ENCODE measurements around the gene CELA2A.

CELA2A gene

DNA sequence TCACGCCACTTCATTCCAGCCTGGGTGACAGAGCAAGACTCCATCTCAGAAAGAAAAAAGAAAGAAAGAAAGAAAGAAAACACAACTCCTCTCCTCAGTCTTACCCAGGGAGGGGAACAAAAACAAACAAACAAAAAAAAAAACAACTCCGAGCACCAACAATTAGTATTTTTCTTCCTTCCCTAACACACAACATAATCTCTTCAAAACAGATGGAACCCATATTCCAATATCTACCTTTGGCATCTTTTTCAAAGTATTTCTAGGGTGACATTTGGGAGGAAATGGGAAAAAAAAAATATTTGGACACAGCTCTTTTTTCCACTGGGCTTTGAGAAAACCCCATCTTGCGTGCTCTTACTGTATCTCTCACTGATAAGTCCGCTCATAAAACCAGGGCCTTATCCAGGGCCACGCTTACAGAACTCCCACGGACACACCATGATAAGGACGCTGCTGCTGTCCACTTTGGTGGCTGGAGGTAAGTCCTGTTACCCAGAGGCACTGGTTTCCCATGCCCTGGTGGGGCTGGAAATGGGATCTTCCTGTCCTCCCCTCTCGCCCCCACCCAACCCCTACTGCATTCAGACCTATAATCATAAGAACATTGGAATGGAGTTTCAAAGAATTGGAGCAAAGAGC is at the start of gene CELA2A:
Gene CELA2A, plus strand, starts transcription at position 420 of the 642 bp plus-strand sequence. Its CDS starts 22 bp downstream, at position 442.
- no peak for DNase-seq

DNA sequence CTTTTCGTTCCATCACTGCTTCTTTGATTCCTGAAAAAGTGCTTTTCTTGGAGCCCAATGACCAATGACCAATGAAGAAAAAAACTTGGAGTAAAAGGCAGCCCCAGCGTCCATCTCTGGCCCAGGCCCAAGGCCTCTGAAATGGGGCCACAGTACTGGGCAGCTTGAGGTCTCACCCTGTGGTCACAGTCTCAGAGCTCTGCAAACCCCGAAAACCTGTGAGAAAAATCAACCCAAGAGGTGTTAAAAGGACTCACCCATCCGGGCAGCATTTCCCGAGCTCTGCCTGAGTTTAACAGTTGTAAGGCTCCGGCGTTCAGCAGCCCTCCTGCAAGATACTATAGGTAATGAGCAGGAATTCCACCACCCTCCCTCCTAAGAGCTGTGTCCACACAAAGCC is 49.0 kb upstream of the CELA2A start:
- no peak for DNase-seq

DNA sequence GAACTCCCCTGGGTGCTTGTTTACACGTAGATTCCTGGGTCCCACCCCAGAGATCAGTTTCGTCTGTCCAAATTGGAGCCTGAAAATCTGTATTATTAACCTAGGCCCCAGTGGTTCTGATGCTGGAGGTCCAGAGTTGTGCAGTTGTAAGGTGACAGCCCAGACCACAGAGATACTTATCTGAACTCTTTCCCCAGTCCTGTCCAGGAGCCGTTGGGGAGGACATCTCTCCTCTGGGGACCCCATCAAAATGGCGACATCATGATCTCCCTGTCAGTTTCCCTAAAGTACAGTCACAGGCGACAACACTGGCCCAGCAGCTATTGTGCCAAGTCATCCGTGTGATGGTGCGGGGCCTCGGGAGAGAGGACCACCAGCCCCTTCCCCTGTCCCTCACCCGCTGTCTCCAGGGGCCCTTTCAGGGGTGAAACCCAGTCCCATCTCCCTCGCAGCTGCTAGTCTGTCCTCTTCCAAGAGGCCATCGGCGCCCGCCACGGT is 47.6 kb upstream of the CELA2A start:
- DNase-seq, result no peak

DNA sequence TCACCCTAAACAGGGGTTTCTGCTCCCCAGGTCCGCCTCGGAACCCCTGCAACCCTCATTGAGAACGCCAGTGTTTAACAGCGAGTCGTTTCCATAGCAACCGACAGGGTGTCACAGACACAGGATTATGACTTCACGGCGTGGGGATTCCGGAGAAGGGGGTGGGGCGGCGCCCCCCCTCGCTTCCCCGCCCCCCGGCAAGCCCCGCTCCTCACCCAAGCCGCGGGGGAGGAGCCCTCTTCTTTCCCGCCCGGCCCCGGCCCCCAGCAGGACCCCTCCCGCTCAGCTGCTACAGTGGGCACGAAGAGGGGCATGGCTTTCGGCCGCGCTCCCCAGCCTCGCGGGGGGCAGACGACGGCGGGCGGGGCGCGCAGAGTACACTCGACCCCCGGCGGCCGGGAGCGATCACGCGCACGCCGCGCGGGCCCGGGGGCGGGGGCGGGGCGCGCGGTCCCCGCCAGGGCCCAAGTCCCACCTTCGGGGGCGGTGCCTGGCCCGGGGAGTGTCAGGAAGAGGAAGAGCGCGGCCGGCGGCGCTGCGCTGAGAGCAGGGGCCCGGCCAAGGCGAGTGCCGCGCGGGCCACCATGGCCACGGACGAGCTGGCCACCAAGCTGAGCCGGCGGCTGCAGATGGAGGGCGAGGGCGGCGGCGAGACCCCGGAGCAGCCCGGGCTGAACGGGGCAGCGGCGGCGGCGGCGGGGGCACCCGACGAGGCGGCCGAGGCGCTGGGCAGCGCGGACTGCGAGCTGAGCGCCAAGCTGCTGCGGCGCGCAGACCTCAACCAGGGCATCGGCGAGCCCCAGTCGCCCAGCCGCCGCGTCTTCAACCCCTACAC is 46.9 kb upstream of the CELA2A start, which contains the start of gene EFHD2:
Gene EFHD2, plus strand, starts transcription at position 501 of the 835 bp plus-strand sequence. Its CDS starts 84 bp downstream, at position 585.
- peak; percentile 94 for DNase-seq

DNA sequence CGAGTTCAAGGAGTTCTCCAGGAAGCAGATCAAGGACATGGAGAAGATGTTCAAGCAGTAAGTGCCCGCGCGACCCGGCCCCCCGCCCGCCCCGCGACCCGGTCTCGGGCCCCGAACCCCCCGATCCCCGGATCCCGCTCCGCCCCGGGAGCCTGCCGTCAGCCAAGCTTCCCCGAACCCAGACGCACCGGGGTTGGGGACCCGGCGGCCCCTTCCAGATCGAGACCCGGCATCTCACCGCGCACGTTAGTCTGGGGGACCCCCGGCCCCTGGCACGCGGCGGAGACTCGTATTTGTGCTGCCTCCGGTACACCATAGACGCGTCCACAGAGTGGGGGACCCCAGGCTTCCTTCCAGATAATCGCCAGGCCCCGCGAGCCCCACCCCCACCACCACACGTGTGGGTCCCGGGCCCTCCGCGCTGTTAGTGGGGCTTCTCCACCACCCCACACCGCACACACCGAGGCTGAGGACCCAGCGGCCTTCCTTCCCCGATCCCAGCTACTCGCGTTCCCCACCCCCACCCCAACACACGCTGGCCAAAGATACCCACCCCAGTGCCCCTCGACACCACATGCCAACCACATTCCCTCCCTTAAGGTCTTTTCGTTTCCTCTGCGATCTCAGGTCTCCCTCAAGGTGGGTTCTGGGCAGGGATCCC is 46.2 kb upstream of the CELA2A start:
- DNase-seq, result no peak

DNA sequence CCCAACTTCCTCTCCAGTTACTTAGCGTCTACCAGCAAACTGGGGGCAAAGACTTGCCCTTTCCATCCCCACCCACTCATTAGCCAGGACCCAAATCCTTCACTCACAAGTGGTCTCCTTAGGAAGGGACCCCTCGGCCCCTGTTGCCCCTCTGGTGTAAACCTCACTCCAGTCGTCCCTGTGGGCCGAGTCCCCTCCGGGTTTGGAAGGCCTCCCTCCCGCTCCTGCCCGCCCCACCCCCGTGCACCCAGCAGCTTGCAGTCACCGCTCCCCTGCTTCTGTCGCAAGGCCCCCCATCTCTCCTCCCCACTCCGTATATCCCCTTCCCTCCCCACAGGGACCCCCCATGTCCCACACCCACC is 45.7 kb upstream of the CELA2A start:
- DNase-seq, result no peak

DNA sequence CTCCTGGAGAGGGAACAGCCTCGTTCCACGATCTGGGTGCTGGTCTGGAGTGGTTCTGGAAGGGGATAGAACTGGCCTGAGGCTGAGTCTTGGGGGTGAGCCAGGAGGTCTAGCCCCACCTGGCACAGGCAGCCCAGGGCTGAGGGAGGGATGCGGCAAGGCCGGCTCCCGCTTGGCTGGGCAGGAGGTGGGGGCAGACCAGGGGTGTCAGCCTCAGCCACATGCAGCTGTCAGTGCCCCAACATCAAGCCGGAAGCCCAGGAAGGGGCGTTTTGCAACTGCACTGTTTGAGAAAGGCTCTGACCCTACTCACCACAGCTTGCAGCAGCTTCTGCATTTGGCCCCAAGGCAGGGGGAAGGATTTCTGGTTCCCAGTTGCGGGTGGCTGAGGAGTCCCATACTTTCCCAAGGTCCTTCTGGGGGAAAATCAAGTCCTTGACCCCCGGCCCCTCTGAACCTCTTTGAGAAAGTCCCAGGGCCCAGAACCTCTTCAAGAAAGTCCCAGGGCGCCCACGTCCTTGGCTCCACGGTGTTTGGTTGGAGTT is 44.9 kb upstream of the CELA2A start:
- no peak for DNase-seq

DNA sequence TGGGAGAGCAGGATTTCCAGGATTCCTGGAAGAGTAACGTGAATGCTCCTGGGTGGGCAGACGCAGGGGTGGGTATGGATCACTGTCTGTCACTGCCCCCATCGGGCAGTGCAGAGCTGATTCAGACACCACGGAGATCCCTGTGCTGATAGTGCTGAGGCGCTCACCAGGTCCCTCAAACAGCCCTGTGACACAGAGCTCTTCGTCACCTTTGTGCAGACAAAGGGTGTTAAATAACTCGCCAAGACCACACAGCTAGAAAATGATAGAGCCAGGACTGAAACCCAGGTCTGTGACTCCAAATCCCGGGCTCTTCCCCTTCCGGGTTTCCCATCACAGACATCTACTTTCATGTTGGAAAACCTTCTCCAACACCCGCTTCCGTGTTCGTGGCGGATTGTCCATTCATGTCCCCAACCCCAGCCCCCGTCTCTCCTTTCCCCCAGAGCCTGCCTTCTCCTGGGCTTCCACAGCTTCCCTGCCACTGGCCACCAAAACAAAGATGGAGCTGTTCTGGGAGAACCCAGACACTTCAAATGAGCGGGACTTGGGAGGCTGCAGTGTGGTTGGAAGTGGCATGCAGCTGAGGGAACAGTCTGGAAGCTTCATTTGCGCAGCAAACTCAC is 44.2 kb upstream of the CELA2A start:
- no peak for DNase-seq

DNA sequence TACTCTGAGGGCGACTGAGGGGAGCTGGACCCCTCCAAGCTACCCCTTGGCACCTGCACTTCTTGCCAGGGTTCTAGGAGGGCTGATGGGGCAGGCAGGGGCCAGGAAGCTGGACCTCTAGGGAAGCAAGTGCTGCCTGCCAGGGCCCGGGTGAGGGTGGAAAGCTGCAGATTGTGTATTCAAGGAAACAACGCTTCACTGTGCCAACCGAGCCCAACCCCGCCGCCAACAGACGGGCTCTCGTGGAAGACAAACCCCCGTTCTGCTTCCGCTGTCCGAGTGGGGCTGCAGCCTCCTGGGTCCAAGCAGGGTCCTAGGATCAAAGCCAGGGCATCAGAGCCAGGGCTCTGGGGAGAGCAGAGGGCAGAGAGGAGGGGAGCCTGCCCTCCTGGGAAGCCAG is 43.7 kb upstream of the CELA2A start:
- DNase-seq, result no peak

DNA sequence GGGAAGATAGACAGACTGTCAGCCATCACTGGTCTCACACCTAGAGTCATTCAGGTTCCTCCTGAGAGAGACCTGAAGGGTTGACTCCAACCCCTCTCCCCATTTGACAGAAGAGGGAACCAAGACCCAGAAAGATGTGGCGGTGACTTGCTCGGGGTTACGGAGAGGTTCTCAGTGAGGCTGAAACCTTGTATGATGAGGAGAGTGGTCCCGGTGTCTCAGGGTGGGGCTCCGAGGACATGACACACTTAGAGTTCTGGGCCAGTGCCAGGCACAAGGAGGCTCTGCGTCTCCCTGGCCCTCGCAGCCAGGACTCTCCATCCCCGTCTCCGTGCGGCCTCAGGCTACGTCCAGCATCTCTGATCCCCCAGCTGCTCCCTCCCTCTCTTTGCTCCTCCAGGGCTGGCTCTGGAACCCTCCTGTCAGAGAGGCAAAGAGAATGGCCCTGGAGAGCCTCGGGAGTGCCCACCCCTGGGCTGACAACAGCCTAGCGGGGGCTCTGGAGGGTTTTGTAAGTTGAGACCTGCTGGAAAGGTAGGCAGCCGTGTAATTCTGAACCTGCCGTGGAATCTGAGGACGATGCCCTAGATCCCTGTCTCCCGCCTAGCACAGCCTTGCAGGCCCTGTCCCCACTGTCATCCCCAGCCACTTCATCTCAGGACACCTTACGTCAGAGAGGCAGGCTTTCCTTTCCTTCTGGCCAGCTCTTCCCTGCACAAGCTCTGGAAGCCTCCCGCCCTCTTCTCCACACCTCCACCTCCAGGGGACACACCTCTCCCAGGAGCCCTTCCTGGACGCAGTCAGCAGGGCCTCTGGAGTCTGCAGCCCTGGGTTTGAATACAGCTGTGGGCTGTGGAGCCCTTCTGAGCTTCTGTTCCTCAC is 42.7 kb upstream of the CELA2A start:
- no peak for DNase-seq

DNA sequence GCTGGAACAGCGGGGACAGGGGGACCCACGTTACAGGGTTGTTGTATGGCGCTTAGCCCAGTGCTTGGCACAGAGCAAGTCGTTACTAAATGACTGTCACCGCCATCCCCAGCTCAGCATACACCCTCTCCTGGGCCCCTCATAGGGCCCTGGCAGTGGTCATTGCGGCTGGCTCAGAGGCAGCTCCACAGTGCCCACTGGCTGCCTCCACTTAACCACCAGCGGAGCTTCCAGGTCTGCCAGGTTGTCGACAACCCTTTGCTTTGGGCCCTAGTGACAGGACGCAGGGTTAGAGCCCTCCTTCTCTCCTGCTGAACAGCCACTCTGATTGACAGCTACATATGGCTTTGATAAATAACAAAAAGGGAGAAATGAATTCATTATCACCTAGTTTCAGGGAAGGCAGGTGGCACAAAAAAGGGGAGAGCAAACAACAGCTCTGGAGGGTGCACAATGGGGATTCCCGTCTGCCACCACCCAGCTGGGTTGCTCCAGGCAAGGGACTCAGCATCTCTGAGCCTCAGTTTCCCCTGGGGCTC is 42.0 kb upstream of the CELA2A start:
- no peak for DNase-seq

DNA sequence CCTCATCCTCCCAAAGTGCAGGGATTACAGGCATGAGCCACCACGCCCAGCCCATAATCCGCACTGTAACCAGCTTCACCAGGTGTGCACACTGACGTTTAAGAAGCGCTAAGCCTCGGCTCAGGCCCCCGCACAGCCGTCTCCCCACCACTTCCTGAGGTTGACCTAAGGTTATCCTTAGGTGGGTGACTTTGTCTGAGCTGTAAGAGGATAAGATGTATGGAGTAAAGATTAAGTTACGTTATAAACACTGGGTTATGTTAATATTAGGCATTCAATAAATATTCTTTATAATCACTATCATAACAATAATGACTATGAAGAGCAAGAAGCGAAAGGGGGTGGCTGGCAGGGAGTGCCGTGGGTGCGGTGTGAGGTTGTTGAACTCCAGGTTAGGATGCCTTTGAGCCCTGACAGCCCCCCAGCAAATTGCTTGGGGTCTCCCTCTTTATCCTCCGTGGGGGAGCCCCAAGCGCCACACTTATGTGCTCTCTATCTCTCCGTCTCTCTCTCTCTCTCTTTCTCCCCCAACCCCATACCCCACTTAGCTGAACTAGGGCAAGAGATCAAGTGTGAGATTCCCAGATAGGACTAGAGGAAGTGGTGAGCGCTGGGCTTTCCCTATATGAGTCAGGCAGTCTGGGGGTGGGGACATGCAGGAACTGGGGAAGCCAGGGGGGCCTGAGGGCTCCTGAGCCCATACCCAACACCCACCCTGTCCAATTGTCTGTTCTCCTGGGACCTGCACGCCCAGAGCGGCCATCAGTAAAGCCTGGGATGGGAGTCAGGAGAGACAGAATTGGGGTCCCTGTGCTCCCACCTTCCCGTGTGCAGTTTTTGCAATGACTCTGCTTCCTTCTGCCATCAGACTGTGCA is 39.2 kb upstream of the CELA2A start:
- no peak for DNase-seq

DNA sequence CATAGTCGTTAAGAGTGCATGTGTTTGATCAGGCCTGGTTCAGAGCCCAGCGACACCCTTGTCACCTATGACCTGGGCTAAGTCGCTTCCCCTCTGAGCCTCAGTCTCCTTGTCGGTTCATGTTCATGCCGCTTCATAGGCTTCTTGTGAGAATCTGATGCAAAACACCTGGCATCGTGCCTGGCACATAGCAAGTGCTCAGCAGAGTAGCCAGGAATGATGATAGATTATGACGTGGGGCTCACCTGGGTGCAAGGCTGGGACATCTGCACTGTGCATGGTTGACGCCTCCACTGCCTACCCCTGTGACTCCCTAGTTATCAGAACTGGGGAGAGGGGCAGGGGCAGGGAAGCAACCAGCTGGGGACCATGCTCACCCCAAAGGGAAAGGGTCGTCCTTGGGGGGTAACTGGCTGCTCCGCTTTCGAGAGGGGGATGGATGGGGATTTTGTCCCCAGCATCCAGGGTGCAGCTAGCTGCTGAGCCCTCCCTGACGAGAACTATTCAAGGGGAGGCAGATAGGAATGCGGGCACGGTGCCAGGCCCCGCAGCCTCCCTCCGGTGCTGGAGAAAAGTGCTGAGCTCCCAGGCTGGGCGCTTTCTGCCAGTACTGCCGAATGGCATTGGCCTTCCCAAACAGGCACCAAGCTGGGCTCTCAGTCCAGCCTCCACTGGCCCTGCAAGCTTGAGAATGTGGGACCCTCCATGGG is 37.6 kb upstream of the CELA2A start:
- DNase-seq, result no peak

DNA sequence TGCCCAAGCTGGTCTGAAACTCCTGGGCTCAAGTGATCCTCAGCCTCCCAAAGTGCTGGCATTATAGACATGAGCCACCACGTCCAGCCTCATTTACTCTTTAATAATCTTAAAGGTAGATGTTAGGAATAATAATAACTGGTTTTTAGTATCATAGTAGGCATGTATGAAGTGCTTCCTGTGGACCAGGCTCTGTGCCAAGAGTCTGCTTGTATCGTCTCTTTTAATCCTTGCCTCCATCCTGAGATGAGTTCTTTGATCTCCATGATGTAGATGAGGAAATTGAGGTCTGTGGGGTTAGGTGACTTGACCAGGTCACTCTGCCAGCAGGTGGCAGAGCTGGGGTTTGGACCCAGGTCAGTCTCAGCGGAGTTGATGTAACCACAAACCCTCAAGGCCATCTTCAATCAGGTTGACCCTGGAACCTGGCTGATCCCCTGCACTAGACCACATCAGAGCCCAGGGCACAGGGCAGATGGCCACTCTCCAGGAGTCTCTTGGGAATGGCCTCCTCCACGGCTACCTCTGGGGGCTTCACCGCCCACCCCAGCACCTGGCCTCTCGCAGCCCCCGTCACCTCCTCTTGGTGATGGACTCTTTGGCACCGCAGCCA is 35.6 kb upstream of the CELA2A start:
- DNase-seq, result no peak

DNA sequence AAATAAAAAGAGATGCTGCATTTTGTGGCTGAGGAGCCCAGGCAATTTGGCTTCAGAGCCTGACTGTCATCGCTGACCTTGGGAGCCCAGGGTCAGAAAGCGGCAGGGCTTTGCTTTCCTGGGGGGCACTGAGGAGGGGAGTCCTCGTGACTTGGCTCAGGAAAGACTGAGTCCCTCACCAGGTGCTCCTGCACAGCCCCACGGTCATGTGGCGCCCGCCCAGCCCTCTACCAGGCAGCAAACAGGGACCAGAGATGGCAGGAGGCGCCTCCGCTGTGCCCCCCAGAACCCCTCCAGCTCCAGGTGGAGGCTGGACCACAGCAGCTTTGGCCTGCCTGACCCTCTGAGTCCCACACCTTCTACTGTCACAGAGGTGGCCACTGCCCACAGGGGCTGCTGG is 33.7 kb upstream of the CELA2A start:
- DNase-seq, result no peak

DNA sequence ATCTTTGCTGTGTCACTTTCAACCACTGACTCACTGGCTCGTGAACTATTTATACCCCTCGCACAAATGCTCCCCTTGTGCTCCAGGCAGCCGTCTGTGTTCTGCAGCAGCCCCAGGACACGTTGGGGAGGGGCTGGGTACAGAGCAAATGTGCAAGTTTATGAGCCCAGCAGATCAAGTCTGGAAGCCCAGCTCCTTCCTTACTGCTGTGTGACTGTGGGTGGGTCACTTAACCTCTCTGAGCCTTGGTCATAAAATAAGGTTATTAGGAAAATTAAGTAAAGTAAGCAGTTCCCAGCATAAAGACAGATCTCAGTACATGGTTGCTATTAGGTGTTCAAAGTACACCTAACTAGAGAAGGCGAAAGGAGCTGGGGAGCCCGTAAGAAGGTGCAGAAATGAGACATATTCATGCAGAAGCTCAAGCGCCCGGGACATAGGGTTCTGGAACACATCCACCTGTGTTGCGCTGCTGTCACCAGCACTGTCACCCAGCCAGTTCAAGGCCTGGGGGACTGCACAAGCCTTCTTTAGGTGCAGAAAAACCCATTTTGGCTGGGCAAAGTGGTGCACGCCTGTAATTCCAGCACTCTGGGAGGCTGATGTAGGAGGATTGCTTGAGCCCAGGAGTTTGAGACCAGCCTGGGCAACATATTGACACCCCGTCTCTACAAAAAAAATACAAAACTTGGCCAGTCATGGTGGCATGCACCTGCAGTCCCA is 33.0 kb upstream of the CELA2A start:
- DNase-seq, result no peak

DNA sequence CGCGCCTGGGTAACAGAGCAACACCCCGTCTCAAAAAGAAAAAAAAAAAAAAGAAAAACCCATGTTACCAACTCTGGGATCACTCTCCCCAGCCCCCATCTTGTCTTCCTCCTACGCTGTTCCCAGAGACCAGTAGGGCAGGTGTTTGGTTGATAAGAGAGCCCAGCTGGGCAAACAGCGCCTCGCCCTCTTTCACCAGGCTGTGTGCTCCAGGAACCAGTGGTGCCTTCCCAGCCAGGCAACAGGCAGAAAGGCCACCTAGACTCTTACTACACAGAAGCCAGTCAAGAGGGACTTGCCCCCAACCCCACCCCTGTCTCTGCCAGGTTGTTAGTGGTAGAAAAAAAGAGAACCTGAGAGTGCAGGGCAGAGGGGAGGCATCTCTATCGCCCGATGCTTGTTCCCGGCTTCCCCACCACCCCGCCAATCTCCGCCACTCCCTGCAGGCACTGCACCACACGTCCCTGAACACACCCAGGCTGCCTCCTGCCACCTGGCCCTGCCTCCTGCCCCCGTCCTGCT is 32.3 kb upstream of the CELA2A start:
- DNase-seq, result no peak

DNA sequence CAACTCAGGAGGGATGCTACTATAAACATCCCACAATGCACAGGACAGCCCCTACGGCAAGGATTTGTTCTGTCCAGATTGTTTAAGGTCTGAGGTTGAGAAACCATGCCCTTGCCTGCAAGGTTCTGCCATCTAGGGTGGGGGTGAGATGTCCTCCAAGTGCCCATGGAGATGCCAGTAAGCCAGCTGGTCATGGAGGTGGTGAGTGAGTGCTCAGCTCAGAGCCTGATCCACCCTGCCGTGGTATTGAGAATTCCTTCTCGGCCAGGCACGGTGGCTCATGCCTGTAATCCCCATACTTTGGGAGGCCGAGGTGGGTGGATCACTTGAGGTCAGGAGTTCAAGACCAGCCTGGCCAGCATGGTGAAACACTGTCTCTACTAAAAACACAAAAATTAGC is 31.6 kb upstream of the CELA2A start:
- no peak for DNase-seq

All from retina (tissue), 1 donor.